ENCODE results near the gene NR1D1. TPM values are rescaled to one million over a fixed set of nuclear protein-coding genes. Genes with fewer than 3 reads are reported as not detected.

The NR1D1 gene
- polyA plus RNA-seq, 1 donor, result 5.5 TPM

DNA sequence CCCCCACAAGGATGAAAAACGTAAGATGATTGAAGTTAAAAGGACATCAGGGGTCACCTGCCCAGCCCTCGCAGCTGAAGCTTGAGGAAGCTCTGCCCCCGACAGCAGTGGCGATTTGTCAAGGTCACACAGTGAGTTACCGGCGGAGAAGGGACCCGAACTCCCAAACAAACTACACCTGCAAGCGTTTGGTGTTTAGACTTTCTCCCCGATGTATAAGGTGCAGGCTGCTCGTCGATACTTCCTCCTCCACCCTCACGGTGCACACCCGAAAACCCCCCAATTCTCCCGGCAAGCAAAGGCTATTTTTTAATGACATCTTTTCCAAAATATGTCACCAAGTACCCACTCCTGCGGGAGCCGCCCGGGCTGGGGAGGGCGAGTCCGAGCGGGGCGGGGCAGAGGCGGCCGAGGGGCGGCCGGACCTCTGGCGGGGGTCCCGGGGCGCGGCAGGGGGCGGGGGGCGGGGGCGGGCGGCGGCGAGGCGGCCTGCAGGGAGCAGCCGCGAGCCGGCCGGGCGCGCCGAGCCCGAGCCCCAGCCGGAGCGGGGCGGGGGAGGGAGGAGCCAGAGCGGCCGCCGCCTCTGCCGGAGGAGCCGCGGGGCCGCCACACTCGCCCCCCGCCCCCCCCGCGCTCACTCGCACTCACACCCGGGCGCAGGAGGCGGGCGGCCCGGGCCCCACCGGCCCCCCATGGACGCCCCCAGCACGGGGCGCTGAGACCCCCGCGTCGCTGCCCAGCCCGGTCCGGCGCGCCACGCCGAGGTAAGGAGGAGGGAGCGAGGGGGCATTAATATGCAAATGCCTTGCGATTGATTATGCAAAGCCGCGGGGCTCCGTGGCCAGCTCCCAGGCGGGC lies 37.8 kb downstream of the NR1D1 start, which contains the start of gene THRA:
Gene THRA, plus strand, starts transcription at position 637 of the 858 bp plus-strand sequence. CDS start 11,524 bp downstream, outside the sequence.
- DNase-seq, result peak; percentile 81

GRCh38 chr17:40061609-40062038 lies 38.8 kb downstream of the NR1D1 start:
- DNase-seq, result no peak

GRCh38 chr17:40060887-40061608 lies 39.3 kb downstream of the NR1D1 start:
- DNase-seq, result no peak

DNA sequence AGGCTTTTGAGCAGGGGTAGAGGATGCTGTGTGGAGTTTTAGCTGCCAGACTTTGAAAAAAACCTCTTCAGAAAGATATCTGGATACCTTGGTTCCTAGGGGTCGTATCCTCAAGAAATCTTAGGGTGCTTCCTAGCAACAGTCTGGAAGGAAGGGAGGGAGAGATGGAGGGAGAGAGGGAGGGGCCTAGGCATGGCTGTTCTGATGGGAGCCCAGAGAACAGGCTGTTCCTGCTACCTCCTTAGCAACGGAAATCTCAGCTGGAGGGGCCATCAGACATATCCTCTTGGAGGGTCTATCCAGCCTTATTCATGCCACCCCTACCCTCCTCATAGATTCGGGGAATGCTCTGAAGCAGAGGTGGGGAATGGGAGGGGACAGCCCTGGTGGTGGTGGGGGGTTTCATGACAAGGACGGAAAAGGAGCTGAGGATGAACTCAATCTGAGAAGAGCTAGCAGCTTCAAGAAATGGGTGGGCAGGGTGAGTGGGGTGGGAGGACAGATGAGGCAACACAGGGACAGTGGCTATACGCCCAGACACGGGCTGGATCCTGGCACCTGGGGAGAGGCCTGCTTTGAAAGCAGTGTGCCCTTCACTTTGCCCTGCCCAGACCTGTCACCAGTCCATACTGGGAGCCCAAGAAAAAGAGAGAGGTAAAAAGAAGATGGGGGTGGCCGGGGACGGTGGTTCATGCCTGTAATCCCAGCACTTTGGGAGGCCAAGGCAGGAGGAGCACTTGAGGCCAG lies 40.5 kb downstream of the NR1D1 start:
- no peak for DNase-seq

DNA sequence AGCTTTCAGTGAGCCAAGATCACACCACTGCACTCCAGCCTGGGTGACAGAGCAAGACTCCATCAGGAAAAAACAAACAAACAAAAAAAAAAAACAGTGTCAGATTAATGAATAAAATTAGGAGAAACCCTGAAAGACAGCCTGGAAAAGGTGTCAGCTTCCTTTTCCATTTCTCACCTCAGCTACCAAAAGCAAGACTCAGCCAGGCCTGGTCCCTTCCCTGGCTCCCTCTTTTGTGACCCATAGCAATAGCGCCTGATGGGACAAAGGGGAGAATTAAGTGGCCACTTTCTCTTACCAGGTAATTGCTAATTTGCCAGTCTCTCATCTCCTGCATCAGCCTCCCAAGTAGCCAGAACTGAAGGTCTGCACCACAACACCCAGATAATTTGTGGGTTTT lies 41.5 kb downstream of the NR1D1 start:
- DNase-seq, result no peak

DNA sequence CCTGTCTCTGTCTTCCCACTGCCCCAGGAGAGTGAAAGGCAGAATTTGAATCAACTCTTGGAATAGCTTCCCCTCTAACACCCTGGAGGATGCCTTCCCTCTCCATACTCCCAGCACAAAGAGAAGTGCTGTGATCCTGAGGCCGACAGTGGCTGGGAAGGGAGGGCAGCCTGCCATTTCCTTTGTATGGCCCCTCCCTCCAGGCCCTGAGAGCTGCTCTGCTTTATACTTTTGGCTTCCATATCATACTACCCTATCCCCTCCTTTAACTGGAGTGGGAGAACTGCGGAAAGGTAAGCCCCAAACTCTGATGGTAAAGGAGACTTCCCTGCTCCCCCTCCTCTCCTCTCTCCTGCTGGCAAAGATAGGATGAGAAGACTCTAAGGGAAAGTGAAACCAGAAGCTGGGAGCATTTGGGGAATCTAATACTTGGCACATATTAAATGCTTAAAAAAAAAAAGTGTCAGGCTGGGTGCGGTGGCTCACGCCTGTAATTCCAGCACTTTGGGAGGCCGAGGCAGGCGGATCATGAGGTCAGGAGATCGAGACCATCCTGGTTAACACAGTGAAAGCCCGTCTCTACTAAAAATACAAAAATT lies 42.1 kb downstream of the NR1D1 start:
- no peak for DNase-seq

- no peak for DNase-seq
Observed at GRCh38 chr17:40056379-40057015, 43.9 kb downstream of the NR1D1 start.

Other genes starting within 250 kb of the NR1D1 start
- gene IKZF3, start 236.3 kb downstream of the NR1D1 start, polyA plus RNA-seq (ENCODE audit: insufficient read length), result 0.17 TPM
- not detected for gene ZPBP2, start 232.4 kb downstream of the NR1D1 start, polyA plus RNA-seq (ENCODE audit: insufficient read length)
- 10.4 TPM for gene GSDMB, start 182.0 kb downstream of the NR1D1 start, polyA plus RNA-seq (ENCODE audit: insufficient read length)
- 38.4 TPM for gene ORMDL3, start 173.0 kb downstream of the NR1D1 start, polyA plus RNA-seq (ENCODE audit: insufficient read length)
- not detected for gene LRRC3C, start 172.9 kb downstream of the NR1D1 start, polyA plus RNA-seq (ENCODE audit: insufficient read length)
- 0.13 TPM for gene GSDMA, start 137.6 kb downstream of the NR1D1 start, polyA plus RNA-seq (ENCODE audit: insufficient read length)
- 99.1 TPM for gene PSMD3, start 119.8 kb downstream of the NR1D1 start, polyA plus RNA-seq (ENCODE audit: insufficient read length)
- not detected for gene CSF3, start 85.1 kb downstream of the NR1D1 start, polyA plus RNA-seq (ENCODE audit: insufficient read length)
- 74.0 TPM for gene MED24, start 46.2 kb downstream of the NR1D1 start, polyA plus RNA-seq (ENCODE audit: insufficient read length)
- 85.6 TPM for gene THRA, start 37.6 kb downstream of the NR1D1 start, polyA plus RNA-seq (ENCODE audit: insufficient read length)
- 95.5 TPM for gene MSL1, start 21.4 kb upstream of the NR1D1 start, polyA plus RNA-seq (ENCODE audit: insufficient read length)
- 60.5 TPM for gene CASC3, start 39.9 kb upstream of the NR1D1 start, polyA plus RNA-seq (ENCODE audit: insufficient read length)
- 7.7 TPM for gene RAPGEFL1, start 76.9 kb upstream of the NR1D1 start, polyA plus RNA-seq (ENCODE audit: insufficient read length)
- gene WIPF2, start 118.7 kb upstream of the NR1D1 start, polyA plus RNA-seq (ENCODE audit: insufficient read length), result 16.6 TPM
- 10.8 TPM for gene CDC6, start 187.3 kb upstream of the NR1D1 start, polyA plus RNA-seq (ENCODE audit: insufficient read length)
- gene RARA, start 208.6 kb upstream of the NR1D1 start, polyA plus RNA-seq (ENCODE audit: insufficient read length), result 76.3 TPM